Neural progenitor cell (in vitro differentiated cells): ENCODE data around the gene CEMIP2. TPM values are rescaled to one million over a fixed set of nuclear protein-coding genes. Genes with fewer than 3 reads are reported as not detected.

ENCODE experiments used
- DNase-seq: peaks from one replicate; pipeline ENCODE4 v3.0.0-alpha.2; 2016; ENCODE audit warnings: low spot score
- H2AFZ ChIP-seq: fragments of 200-600 bp; sonication (generic); replicated peaks from 2 replicates; pipeline ENCODE4 v1.6.1; 2016; ENCODE audit warnings: antibody characterized with exemption
- H3F3A ChIP-seq: fragments of 200-600 bp; sonication (generic); 2 replicates; pipeline ENCODE4 v1.6.1; 2016; ENCODE audit warnings: antibody characterized with exemption, low read depth
- H3K27ac ChIP-seq: fragments of 200-600 bp; sonication (generic); 2 replicates; pipeline ENCODE4 v1.5.1; 2016; ENCODE audit warnings: mild to moderate bottlenecking
- H3K27me3 ChIP-seq: fragments of 200-600 bp; sonication (generic); 2 replicates; pipeline ENCODE4 v1.6.1; 2016; ENCODE audit warnings: mild to moderate bottlenecking, moderate library complexity
- H3K36me3 ChIP-seq: fragments of 200-600 bp; sonication (generic); 2 replicates; pipeline ENCODE4 v1.5.1; 2016
- H3K4me1 ChIP-seq: fragments of 200-600 bp; sonication (generic); 2 replicates; pipeline ENCODE4 v1.6.1; 2016; ENCODE audit warnings: mixed run types
- H3K4me2 ChIP-seq: fragments of 200-600 bp; sonication (generic); 2 replicates; pipeline ENCODE4 v1.6.1; 2016
- H3K4me3 ChIP-seq: fragments of 200-600 bp; sonication (generic); 2 replicates; pipeline ENCODE4 v1.5.1; 2016
- H3K79me2 ChIP-seq: fragments of 200-600 bp; sonication (generic); 2 replicates; pipeline ENCODE4 v1.6.1; 2016; ENCODE audit warnings: low read depth
- H3K9ac ChIP-seq: fragments of 200-600 bp; sonication (generic); 2 replicates; pipeline ENCODE4 v1.6.1; 2016
- H3K9me3 ChIP-seq: fragments of 200-600 bp; sonication (generic); 2 replicates; pipeline ENCODE4 v1.5.1; 2016; ENCODE audit warnings: low read depth
- H4K20me1 ChIP-seq: fragments of 200-600 bp; sonication (generic); 2 replicates; pipeline ENCODE4 v1.6.1; 2016; ENCODE audit warnings: low read depth
- H3K27ac Mint-ChIP-seq: 3 replicates; pipeline ENCODE4 v1.8.0; 2021; ENCODE audit warnings: mixed read lengths
- H3K27me3 Mint-ChIP-seq: 2 replicates; pipeline ENCODE4 v1.8.0; 2022; ENCODE audit warnings: low read depth, mild to moderate bottlenecking, inconsistent platforms, moderate library complexity, mixed read lengths; ENCODE audit not compliant: insufficient read depth
- H3K36me3 Mint-ChIP-seq: 3 replicates; pipeline ENCODE4 v1.8.0; 2021; ENCODE audit warnings: mixed read lengths
- H3K4me1 Mint-ChIP-seq: 3 replicates; pipeline ENCODE4 v1.8.0; 2021; ENCODE audit warnings: mixed read lengths
- H3K4me3 Mint-ChIP-seq: 3 replicates; pipeline ENCODE4 v1.8.0; 2021; ENCODE audit warnings: mild to moderate bottlenecking, moderate library complexity, mixed read lengths
- H3K9me3 Mint-ChIP-seq: 3 replicates; pipeline ENCODE4 v1.8.0; 2020; ENCODE audit warnings: mixed read lengths
- CTCF ChIP-seq: fragments of 200-600 bp; sonication (generic); IDR thresholded peaks from 2 replicates; pipeline ENCODE4 v1.5.1; 2017; ENCODE audit warnings: antibody characterized with exemption, mild to moderate bottlenecking
- EZH2 ChIP-seq: fragments of 200-600 bp; sonication (generic); IDR thresholded peaks from 2 replicates; pipeline ENCODE4 v1.6.1; 2017; ENCODE audit warnings: antibody characterized with exemption, mild to moderate bottlenecking, moderate library complexity
- EZH2phosphoT487 ChIP-seq: fragments of 200-600 bp; sonication (generic); IDR thresholded peaks from 2 replicates; pipeline ENCODE4 v1.6.1; 2017; ENCODE audit warnings: antibody characterized with exemption
- total RNA-seq: library from RNA; depleted of rRNA; stranded (reverse); fragments of >200 nt; gene quantifications from 2 replicates; pipeline ENCODE4 v1.2.3, GENCODE V29; 2015; ENCODE audit warnings: low replicate concordance

Gene CEMIP2
- total RNA-seq, 1 donor from 2014 or later, result 218 TPM

DNA sequence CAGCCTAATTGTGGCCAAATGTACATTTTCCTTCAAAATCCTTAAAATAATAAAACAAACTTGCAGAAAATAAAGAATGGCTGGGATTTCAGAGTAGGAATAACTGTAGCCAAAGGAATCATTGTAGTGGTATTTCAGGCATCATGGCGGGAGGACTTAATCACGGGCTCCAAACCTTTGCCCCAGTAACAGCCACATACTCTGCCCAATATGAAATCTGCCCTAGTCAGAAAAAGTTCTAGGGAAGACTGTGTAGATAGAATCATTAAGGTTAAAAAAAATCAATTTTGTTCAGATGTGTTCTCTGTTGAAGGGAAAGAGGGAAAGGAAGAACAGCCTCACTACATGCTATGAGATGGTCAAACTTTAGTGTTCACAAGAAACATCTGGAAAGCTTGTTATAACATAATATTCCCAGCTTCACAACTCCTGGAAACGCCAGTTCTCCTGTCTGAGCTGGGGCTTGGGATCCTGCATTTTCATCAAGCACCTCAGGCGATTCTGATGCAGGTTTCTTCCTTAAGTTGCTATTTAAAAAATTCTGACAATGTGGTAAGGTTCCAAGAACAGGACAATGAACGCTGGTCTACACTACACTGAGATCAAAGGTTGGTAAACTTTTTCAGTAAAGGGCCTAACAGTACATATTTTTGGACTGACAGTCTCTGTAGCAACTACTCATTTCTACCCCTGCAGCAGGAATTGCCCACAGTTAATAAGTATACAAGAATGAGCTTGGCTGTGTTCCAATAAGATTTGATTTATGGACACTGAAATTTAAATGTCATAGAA, 87.9 kb downstream of the CEMIP2 start:
- peaks cover 20% of the 10 kb centered on the region for H4K20me1 ChIP-seq
- no peak overlapping the region for H2AFZ ChIP-seq
- H3K9ac ChIP-seq, result no peak overlapping the region
- Mint-ChIP-seq H3K9me3 (peaks cover 7% of the 10 kb centered on the region), H3K27me3 (peaks cover 3% of the 10 kb centered on the region), H3K27ac (no peak overlapping the region), H3K4me1 (peaks cover 28% of the 10 kb centered on the region), H3K36me3 (peaks cover 32% of the 10 kb centered on the region), H3K4me3 (no peak overlapping the region)
- no peaks in the 10 kb centered on the region for H3K79me2 ChIP-seq
- H3K36me3 ChIP-seq, result no peaks in the 10 kb centered on the region
- H3K4me2 ChIP-seq, result no peak overlapping the region
- H3K27me3 ChIP-seq, result no peaks in the 10 kb centered on the region
- peak overlapping the region; percentile 30 for H3K27ac ChIP-seq
- H3F3A ChIP-seq, result peaks cover 54% of the 10 kb centered on the region
- no peak for TF ChIP-seq CTCF
- TF ChIP-seq EZH2phosphoT487, result no peak
- TF ChIP-seq EZH2, result no peak
- peaks cover 15% of the 10 kb centered on the region for H3K4me1 ChIP-seq
- DNase-seq, result no peak
- no peaks in the 10 kb centered on the region for H3K9me3 ChIP-seq
- no peak overlapping the region for H3K4me3 ChIP-seq

- H3K79me2 ChIP-seq, result no peaks in the 10 kb centered on the region
- no peaks in the 10 kb centered on the region for H3K27me3 ChIP-seq
- Mint-ChIP-seq H3K27me3 (peaks cover 3% of the 10 kb centered on the region), H3K4me3 (no peak overlapping the region), H3K9me3 (peaks cover 7% of the 10 kb centered on the region), H3K36me3 (peaks cover 25% of the 10 kb centered on the region), H3K4me1 (peaks cover 16% of the 10 kb centered on the region), H3K27ac (no peak overlapping the region)
- H3F3A ChIP-seq, result peaks cover 50% of the 10 kb centered on the region
- H4K20me1 ChIP-seq, result peaks cover 6% of the 10 kb centered on the region
- peaks cover 3% of the 10 kb centered on the region for H3K4me1 ChIP-seq
- H2AFZ ChIP-seq, result no peak overlapping the region
- H3K9ac ChIP-seq, result no peak overlapping the region
- H3K4me2 ChIP-seq, result no peak overlapping the region
- H3K27ac ChIP-seq, result peak overlapping the region; percentile 50
- TF ChIP-seq EZH2, result no peak
- no peak for TF ChIP-seq EZH2phosphoT487
- no peak for TF ChIP-seq CTCF
- H3K4me3 ChIP-seq, result no peak overlapping the region
- H3K9me3 ChIP-seq, result no peaks in the 10 kb centered on the region
- no peak for DNase-seq
- H3K36me3 ChIP-seq, result no peaks in the 10 kb centered on the region
These were observed 89.3 kb downstream of the CEMIP2 start for GRCh38 chr9:71678999-71679398.

GRCh38 chr9:71677209-71677608, 91.1 kb downstream of the CEMIP2 start:
- no peak overlapping the region for H3K27ac Mint-ChIP-seq
- peaks cover 6% of the 10 kb centered on the region for H3K4me1 Mint-ChIP-seq

More at GRCh38 chr9:71677209-71677608, 91.1 kb downstream of the CEMIP2 start:
- no peaks in the 10 kb centered on the region for H3K27me3 ChIP-seq
- peaks cover 7% of the 10 kb centered on the region for H3K9me3 Mint-ChIP-seq
- TF ChIP-seq EZH2, result no peak
- TF ChIP-seq EZH2phosphoT487, result no peak
- TF ChIP-seq CTCF, result no peak
- H3K9me3 ChIP-seq, result no peaks in the 10 kb centered on the region
- no peak overlapping the region for H3K4me2 ChIP-seq
- H2AFZ ChIP-seq, result no peak overlapping the region
- H3K4me1 ChIP-seq, result no peaks in the 10 kb centered on the region
- peaks cover 3% of the 10 kb centered on the region for H3K27me3 Mint-ChIP-seq
- no peak overlapping the region for H3K27ac ChIP-seq
- peaks cover 18% of the 10 kb centered on the region for H3K36me3 Mint-ChIP-seq
- H3K79me2 ChIP-seq, result no peaks in the 10 kb centered on the region
- H3K4me3 Mint-ChIP-seq, result no peak overlapping the region
- no peaks in the 10 kb centered on the region for H3K36me3 ChIP-seq
- H4K20me1 ChIP-seq, result no peaks in the 10 kb centered on the region
- peaks cover 33% of the 10 kb centered on the region for H3F3A ChIP-seq
- no peak overlapping the region for H3K9ac ChIP-seq
- no peak overlapping the region for H3K4me3 ChIP-seq
- DNase-seq, result no peak
